Loucy (cell line): ENCODE results near the gene SUN5.

Experiments
- H2AFZ ChIP-seq: fragments of 200-600 bp; sonication (generic); 2 replicates; pipeline ENCODE4 v1.6.0; 2016; ENCODE audit warnings: antibody characterized with exemption, mild to moderate bottlenecking, low read length, moderate library complexity
- H3F3A ChIP-seq: fragments of 200-600 bp; 2 replicates; pipeline ENCODE4 v1.6.0; 2016; ENCODE audit warnings: antibody characterized with exemption, low read depth, mild to moderate bottlenecking
- H3K27me3 ChIP-seq: fragments of 200-600 bp; sonication (generic); 2 replicates; pipeline ENCODE4 v1.6.1; 2014; ENCODE audit warnings: low read length, mild to moderate bottlenecking; ENCODE audit not compliant: insufficient read depth, poor library complexity, severe bottlenecking
- H3K36me3 ChIP-seq: fragments of 200-600 bp; sonication (generic); 2 replicates; pipeline ENCODE4 v1.6.1; 2016; ENCODE audit warnings: low read length; ENCODE audit not compliant: insufficient read depth
- H3K4me1 ChIP-seq: fragments of 200-600 bp; sonication (generic); 2 replicates; pipeline ENCODE4 v1.5.1; 2014; ENCODE audit warnings: low read length, mild to moderate bottlenecking; ENCODE audit not compliant: insufficient read depth, poor library complexity, severe bottlenecking
- H3K4me2 ChIP-seq: fragments of 200-600 bp; sonication (generic); 2 replicates; pipeline ENCODE4 v1.6.0; 2014; ENCODE audit warnings: antibody characterized with exemption, low read length, low read depth, mild to moderate bottlenecking; ENCODE audit not compliant: poor library complexity, severe bottlenecking
- H3K4me3 ChIP-seq: fragments of 200-600 bp; sonication (generic); 2 replicates; pipeline ENCODE4 v1.5.1; 2014; ENCODE audit warnings: low read length, mild to moderate bottlenecking, mixed read lengths; ENCODE audit not compliant: poor library complexity, severe bottlenecking
- H3K79me2 ChIP-seq: fragments of 200-600 bp; sonication (generic); 2 replicates; pipeline ENCODE4 v1.6.1; 2014; ENCODE audit warnings: low read length; ENCODE audit not compliant: insufficient read depth
- H3K9ac ChIP-seq: fragments of 200-600 bp; sonication (generic); 2 replicates; pipeline ENCODE4 v1.6.0; 2014; ENCODE audit warnings: mild to moderate bottlenecking, low read depth, low read length, moderate library complexity; ENCODE audit not compliant: poor library complexity, severe bottlenecking
- H3K9me2 ChIP-seq: fragments of 200-600 bp; sonication (generic); replicated peaks from 2 replicates; pipeline ENCODE4 v1.6.1; 2016; ENCODE audit warnings: low read depth, low read length, mixed read lengths
- H3K9me3 ChIP-seq: fragments of 200-600 bp; sonication (generic); 2 replicates; pipeline ENCODE4 v1.6.1; 2014; ENCODE audit warnings: mild to moderate bottlenecking, antibody characterized with exemption, low read length, low read depth; ENCODE audit not compliant: insufficient read depth
- H4K20me1 ChIP-seq: fragments of 200-600 bp; sonication (generic); 2 replicates; pipeline ENCODE4 v1.6.0; 2014; ENCODE audit warnings: antibody characterized with exemption, low read length, mild to moderate bottlenecking; ENCODE audit not compliant: insufficient read depth, poor library complexity, severe bottlenecking
- CTCF ChIP-seq: fragments of 200-600 bp; sonication (generic); conservative IDR thresholded peaks from 2 replicates; pipeline ENCODE4 v1.5.1; 2014; ENCODE audit warnings: mild to moderate bottlenecking, antibody characterized with exemption, low read length
- EZH2phosphoT487 ChIP-seq: fragments of 200-600 bp; IDR thresholded peaks from 2 replicates; pipeline ENCODE4 v1.6.1; 2018; ENCODE audit warnings: antibody characterized with exemption, mild to moderate bottlenecking, moderate library complexity, borderline replicate concordance

SUN5 gene

GRCh38 chr20:32984631-32985354 lies 19.4 kb downstream of the SUN5 start:
- no peak overlapping the region for H3K9ac ChIP-seq
- H3K27me3 ChIP-seq = no peaks in the 10 kb centered on the region
- no peaks in the 10 kb centered on the region for H3K9me2 ChIP-seq
- H3K4me2 ChIP-seq = no peak overlapping the region
- no peaks in the 10 kb centered on the region for H3K9me3 ChIP-seq
- H3K4me3 ChIP-seq = no peak overlapping the region
- no peaks in the 10 kb centered on the region for H3K4me1 ChIP-seq
- no peak overlapping the region for H2AFZ ChIP-seq
- no peaks in the 10 kb centered on the region for H3F3A ChIP-seq
- TF ChIP-seq EZH2phosphoT487 (no peak), CTCF (no peak)
- no peaks in the 10 kb centered on the region for H4K20me1 ChIP-seq
- H3K36me3 ChIP-seq = no peaks in the 10 kb centered on the region
- H3K79me2 ChIP-seq = no peaks in the 10 kb centered on the region

GRCh38 chr20:32984196-32984595 lies 20.0 kb downstream of the SUN5 start:
- H3K4me2 ChIP-seq = no peak overlapping the region

GRCh38 chr20:32983459-32984112 lies 20.6 kb downstream of the SUN5 start:
- H3K79me2 ChIP-seq = no peaks in the 10 kb centered on the region
- H3F3A ChIP-seq = no peaks in the 10 kb centered on the region
- no peak overlapping the region for H3K4me2 ChIP-seq
- no peaks in the 10 kb centered on the region for H3K36me3 ChIP-seq
- no peaks in the 10 kb centered on the region for H3K4me1 ChIP-seq
- no peak overlapping the region for H3K9ac ChIP-seq
- no peak overlapping the region for H3K4me3 ChIP-seq
- H3K9me3 ChIP-seq = no peaks in the 10 kb centered on the region
- H2AFZ ChIP-seq = no peak overlapping the region
- no peaks in the 10 kb centered on the region for H4K20me1 ChIP-seq
- TF ChIP-seq CTCF = no peak
- no peak for TF ChIP-seq EZH2phosphoT487
- H3K27me3 ChIP-seq = no peaks in the 10 kb centered on the region
- H3K9me2 ChIP-seq = no peaks in the 10 kb centered on the region

More at GRCh38 chr20:32984196-32984595, 20.0 kb downstream of the SUN5 start:
- H3K79me2 ChIP-seq = no peaks in the 10 kb centered on the region
- H2AFZ ChIP-seq = no peak overlapping the region
- no peaks in the 10 kb centered on the region for H3K27me3 ChIP-seq
- no peak overlapping the region for H3K4me3 ChIP-seq
- no peaks in the 10 kb centered on the region for H4K20me1 ChIP-seq
- no peaks in the 10 kb centered on the region for H3F3A ChIP-seq
- no peaks in the 10 kb centered on the region for H3K36me3 ChIP-seq
- no peaks in the 10 kb centered on the region for H3K9me2 ChIP-seq
- no peak for TF ChIP-seq CTCF
- no peak for TF ChIP-seq EZH2phosphoT487
- H3K4me1 ChIP-seq = no peaks in the 10 kb centered on the region
- no peak overlapping the region for H3K9ac ChIP-seq
- H3K9me3 ChIP-seq = no peaks in the 10 kb centered on the region
